ENCODE data around the gene TPPP3.

DNA sequence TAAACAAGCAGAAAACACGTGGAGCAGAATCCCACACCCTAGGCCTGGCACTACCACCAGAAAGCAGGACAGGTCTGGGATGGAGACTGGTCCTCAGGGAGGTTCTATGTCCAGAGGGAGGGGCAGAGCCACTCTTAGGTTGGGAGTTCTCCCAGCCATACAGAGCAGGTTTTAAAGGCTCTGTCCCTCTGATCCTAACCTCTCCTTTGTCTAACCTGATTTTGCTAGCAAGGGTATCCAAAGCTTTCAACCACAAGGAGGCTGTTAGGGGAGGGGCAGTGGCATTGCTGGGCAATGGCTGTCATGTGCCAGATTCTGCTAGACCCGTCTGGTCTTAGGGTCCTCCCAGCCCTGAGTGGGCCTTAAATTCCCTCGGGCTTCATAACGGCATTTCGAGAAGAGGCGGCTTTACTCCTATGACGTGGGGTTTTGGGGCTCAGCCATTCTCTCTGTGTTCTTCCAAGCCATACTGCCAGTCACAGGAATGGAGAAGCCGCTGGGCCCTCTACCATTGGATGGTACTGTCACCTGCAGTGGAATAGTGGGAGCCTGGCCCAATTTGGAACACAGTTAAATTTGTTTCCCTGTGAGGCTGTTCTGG is 5.7 kb downstream of the TPPP3 start:
- TF ChIP-seq POLR2A (IDR thresholded peaks at IDR 0.05; ENCODE audit: low read length), result no peak
- no peak for TF ChIP-seq GATA1 (IDR thresholded peaks at IDR 0.05; ENCODE audit: low read depth, low read length)
